K562 (cell line): ENCODE results near the gene TEX264. TPM values are rescaled to one million over a fixed set of nuclear protein-coding genes. Genes with fewer than 3 reads are reported as not detected.

Source experiments
- ATAC-seq: fragments of 200-7000 bp; cut with Tn5 transposase; 3 replicates; pipeline ENCODE4 v1.9.1; 2020; ENCODE audit warnings: moderate library complexity
- BruUV-seq: library from RNA; stranded (reverse); fragments of 400-500 nt; replicated peaks from 2 replicates; lab custom pipeline; 2021; lab: Mats Ljungman, UMichigan
- CTCF ChIA-PET: fragments of 300-600 bp; formaldehyde crosslinking; extraction: SDS; loops from one replicate; lab custom pipeline; 2021; ENCODE audit warnings: low intra/inter-chr PET ratio; lab: Yijun Ruan, JAX
- POLR2A ChIA-PET: fragments of 300-600, 350-650 bp; sonication (Branson Sonifier 250); formaldehyde crosslinking; extraction: SDS; loops from one replicate; lab custom pipeline; 2021; ENCODE audit warnings: antibody characterized with exemption, inconsistent platforms; lab: Yijun Ruan, JAX
- DNase-seq, 4 experiments: peaks; one replicate each; pipeline versions ENCODE4 v3.0.0 to v3.0.0-alpha.2; 2011 to 2018; ENCODE audit warnings: low spot score in 3 of 4, mixed read lengths in 3 of 4; ENCODE audit errors: extremely low read depth in 1 of 4
- FAIRE-seq: peaks from 2 replicates; lab custom pipeline; 2011; peaks lifted over from hg19 to GRCh38; lab: Jason Lieb, UNC
- H2AFZ ChIP-seq: 2 replicates; pipeline ENCODE4 v1.6.0; 2011; ENCODE audit warnings: low read depth, low read length, control low read depth, inconsistent platforms
- H3K27ac ChIP-seq: fragments of 200-600 bp; 3 replicates; pipeline ENCODE4 v1.8.0; 2011; ENCODE audit warnings: low read depth, mild to moderate bottlenecking, control low read depth, inconsistent platforms, low read length, moderate library complexity, mixed read lengths; ENCODE audit errors: extremely low read depth
- H3K27me3 ChIP-seq, 2 experiments: fragments of 300-600 bp in 1 of 2; 2 replicates in 1 of 2; 3 replicates in 1 of 2; pipeline versions ENCODE4 v1.6.0 to v1.8.0; 2011; ENCODE audit warnings: inconsistent platforms in 2 of 2, low read length in 2 of 2, mild to moderate bottlenecking in 1 of 2, mixed read lengths in 1 of 2, moderate library complexity in 1 of 2; ENCODE audit not compliant: control insufficient read depth in 2 of 2, insufficient read depth in 2 of 2
- H3K36me3 ChIP-seq: fragments of 300-600 bp; 3 replicates; pipeline ENCODE4 v1.8.0; 2011; ENCODE audit warnings: mild to moderate bottlenecking, low read length, inconsistent platforms; ENCODE audit not compliant: control insufficient read depth, insufficient read depth
- H3K4me1 ChIP-seq, 2 experiments: fragments of 200-600 bp in 1 of 2; replicated peaks in 1 of 2; 2 replicates in 1 of 2; 3 replicates in 1 of 2; pipeline versions ENCODE4 v1.5.1 to v1.8.0; 2011; ENCODE audit warnings: inconsistent platforms in 2 of 2, low read length in 2 of 2, mild to moderate bottlenecking in 1 of 2, mixed read lengths in 1 of 2, moderate library complexity in 1 of 2; ENCODE audit not compliant: control insufficient read depth in 2 of 2, insufficient read depth in 2 of 2
- H3K4me2 ChIP-seq: 2 replicates; pipeline ENCODE4 v1.6.1; 2011; ENCODE audit warnings: low read length, control low read depth, inconsistent platforms, mixed read lengths; ENCODE audit not compliant: insufficient read depth
- H3K4me3 ChIP-seq: fragments of 200-600 bp; sonication (generic), shearing (Covaris generic); 2 replicates; pipeline ENCODE4 v1.5.1; 2016; ENCODE audit warnings: control low read depth, inconsistent platforms
- H3K79me2 ChIP-seq: fragments of 200-600 bp; 3 replicates; pipeline ENCODE4 v1.8.0; 2011; ENCODE audit warnings: low read length, inconsistent platforms; ENCODE audit not compliant: control insufficient read depth, insufficient read depth
- H3K9ac ChIP-seq, 2 experiments: 2 replicates each; pipeline versions ENCODE4 v1.6.0 to v1.6.1; 2011; ENCODE audit warnings: low read depth in 2 of 2, low read length in 2 of 2, control low read depth in 1 of 2, inconsistent platforms in 1 of 2, mild to moderate bottlenecking in 1 of 2, mixed read lengths in 1 of 2; ENCODE audit not compliant: insufficient read depth in 1 of 2
- H3K9me1 ChIP-seq: one replicate; pipeline ENCODE4 v1.6.0; 2011; ENCODE audit warnings: inconsistent platforms, mild to moderate bottlenecking, low read length, moderate library complexity; ENCODE audit not compliant: control insufficient read depth, insufficient read depth
- H3K9me3 ChIP-seq: replicated peaks from 2 replicates; pipeline ENCODE4 v1.5.1; 2011; ENCODE audit warnings: low read depth, low read length, inconsistent platforms; ENCODE audit not compliant: control insufficient read depth, insufficient read depth
- H4K20me1 ChIP-seq: replicated peaks from 2 replicates; pipeline ENCODE4 v1.6.1; 2011; ENCODE audit warnings: low read length, inconsistent platforms, mixed read lengths; ENCODE audit not compliant: control insufficient read depth, insufficient read depth
- ARNT ChIP-seq, 2 experiments: fragments of 450-650 bp; IDR thresholded peaks; 2 replicates each; pipeline ENCODE4 v1.6.1; 2016; ENCODE audit warnings: mild to moderate bottlenecking in 1 of 2
- CC2D1A ChIP-seq: fragments of 450-650 bp; IDR thresholded peaks from 2 replicates; pipeline ENCODE4 v1.6.1; 2017; ENCODE audit warnings: mild to moderate bottlenecking
- CCNT2 ChIP-seq: IDR thresholded peaks from 2 replicates; pipeline ENCODE4 v1.6.1; 2011; ENCODE audit warnings: borderline replicate concordance, low read depth, mild to moderate bottlenecking, moderate library complexity, mixed read lengths, low read length; ENCODE audit not compliant: insufficient read length; ENCODE audit errors: extremely low read depth
- CREB3L1 ChIP-seq: fragments of 450-650 bp; IDR thresholded peaks from 2 replicates; pipeline ENCODE4 v1.6.1; 2014; ENCODE audit warnings: low read depth, mild to moderate bottlenecking, moderate library complexity, borderline replicate concordance
- FOXJ2 ChIP-seq: fragments of 200-800 bp; sonication (Bioruptor generic); IDR thresholded peaks from 2 replicates; pipeline ENCODE4 v1.6.1; 2016; ENCODE audit warnings: missing genetic modification characterization, missing compliant biosample characterization
- RBFOX2 ChIP-seq: fragments of 200-400 bp; formaldehyde crosslinking; IDR thresholded peaks from 2 replicates; pipeline ENCODE4 v1.6.1; 2017; ENCODE audit warnings: low read depth, mild to moderate bottlenecking, low read length, moderate library complexity
- ZNF175 ChIP-seq: fragments of 200-800 bp; sonication (Bioruptor generic); IDR thresholded peaks from 2 replicates; pipeline ENCODE4 v1.6.1; 2016; ENCODE audit warnings: low read depth, mild to moderate bottlenecking, missing genetic modification characterization, missing compliant biosample characterization
- WGBS: fragments of 100-300 bp; shearing (Covaris generic); methylation state at CpG from one replicate; pipeline ENCODE4 v1.1.6; 2016; ENCODE audit warnings: low coverage, mixed read lengths; ENCODE audit not compliant: insufficient coverage; ENCODE audit errors: missing lambda C conversion rate; 5-methylcytosine and 5-hydroxymethylcytosine counted together
- in situ Hi-C: fragments of 300-500 bp; cut with MboI; formaldehyde crosslinking; loops from 4 replicates; pipeline ENCODE4 v1.15.0; 2018; ENCODE audit warnings: inconsistent platforms, mixed read lengths
- intact Hi-C: fragments of 100-400 bp; cut with micrococcal nuclease; formaldehyde crosslinking; loops from 2 replicates; pipeline ENCODE4 v1.14.2; 2022
- polyA plus RNA-seq, 8 experiments: library from polyadenylated mRNA; depleted of rRNA in 4 of 8; stranded (reverse) in 5 of 8; unstranded in 3 of 8; fragments of >200 nt; fragmentation: Nextera tagmentation in 2 of 8; fragmentation: Illumina TruSeq in 1 of 8; extraction: Ambion mirVana in 2 of 8; extraction: Trizol in 1 of 8; gene quantifications; 2 replicates each; pipeline versions ENCODE4 v1.2.1 to v1.2.3, GENCODE V29; 2011 to 2014; ENCODE audit warnings: inconsistent platforms in 1 of 8, missing spikeins in 1 of 8
- total RNA-seq, 7 experiments: library from RNA; depleted of rRNA in 6 of 7; stranded (reverse); fragments of >200 nt in 6 of 7; fragmentation: Illumina TruSeq in 2 of 7; extraction: Trizol in 2 of 7; gene quantifications; 2 replicates each; pipeline versions ENCODE4 v1.2.1 to v1.2.3, GENCODE V29; 2011 to 2021; ENCODE audit warnings: low replicate concordance in 1 of 7
- TF ChIP-seq, protein P1 (sequence below), 3 experiments: fragments of 200-800 bp in 1 of 3; sonication (Bioruptor generic) in 1 of 3; sonication (generic) in 1 of 3; formaldehyde crosslinking in 1 of 3; IDR thresholded peaks; 2 replicates each; pipeline versions ENCODE4 v1.6.1 to v1.8.0; 2016 to 2022; ENCODE audit warnings: mild to moderate bottlenecking in 2 of 3, missing compliant biosample characterization in 2 of 3, missing genetic modification characterization in 2 of 3, missing genetic modification reagents in 1 of 3

The TEX264 gene
- total and polyA plus RNA-seq, 9 of the 15 experiments (the other 6 are each of a cell fraction or from before 2014, with no cell fraction given): 4.1 to 47.0 (median 31.0) TPM

DNA sequence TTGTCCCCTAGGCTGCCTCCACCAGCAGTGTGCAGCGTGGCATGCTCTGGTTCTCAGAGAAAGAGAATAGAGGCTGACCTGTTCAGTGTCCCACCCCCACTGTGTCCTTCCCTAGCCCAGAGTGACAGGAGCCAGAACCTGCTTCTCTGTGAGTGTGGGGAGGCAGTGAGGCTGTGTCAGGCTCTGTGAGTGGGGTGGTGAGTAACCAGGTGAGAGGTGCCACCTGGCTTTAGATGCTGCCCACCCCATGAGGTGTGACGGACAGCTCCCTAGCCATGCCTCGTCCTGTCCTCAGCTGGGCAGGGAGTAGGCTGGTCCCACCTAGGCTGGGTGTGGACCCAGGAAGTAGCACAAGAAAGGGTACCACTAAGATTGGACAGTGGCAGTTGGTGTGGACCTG lies 6.3 kb downstream of the TEX264 start:
- no TSS peak for BruUV-seq
- H3K27ac ChIP-seq: no peak overlapping the region
- no peak for DNase-seq
- H3K36me3 ChIP-seq: peaks cover 15% of the 10 kb centered on the region; the same call in 2 of the 3 replicates
- ATAC-seq: no peak
- peaks cover 5% of the 10 kb centered on the region; the same call in 2 of the 3 replicates for H3K79me2 ChIP-seq
- H3K9ac ChIP-seq: no peak overlapping the region
- no peak overlapping the region for H3K4me2 ChIP-seq
- intact Hi-C loops (no loop called here), in situ Hi-C loops (loop anchor here (25.0 kb wide), 1 partner anchor 1040 kb away; no protein-coding TSS in a partner anchor)
- no peaks in the 10 kb centered on the region for H3K9me1 ChIP-seq
- TF ChIP-seq FOXJ2 (tag) (no peak), ZNF175 (CRISPR knock-in tag) (no peak), RBFOX2 (0 out of 2 replicates have a peak, but pooled peaks have one; percentile 20), CREB3L1 (no peak), ARNT (IDR thresholded peaks at IDR 0.05) (no peak), CC2D1A (no peak), CCNT2 (no peak)
- TF ChIP-seq, protein P1, sequence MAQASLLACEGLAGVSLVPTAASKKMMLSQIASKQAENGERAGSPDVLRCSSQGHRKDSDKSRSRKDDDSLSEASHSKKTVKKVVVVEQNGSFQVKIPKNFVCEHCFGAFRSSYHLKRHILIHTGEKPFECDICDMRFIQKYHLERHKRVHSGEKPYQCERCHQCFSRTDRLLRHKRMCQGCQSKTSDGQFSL (CRISPR knock-in tag; IDR thresholded peaks at IDR 0.05): no peak
- TF ChIP-seq, protein P1 (tag; IDR thresholded peaks at IDR 0.05): no peak
- CTCF ChIA-PET: no interaction called here
- H3K27me3 ChIP-seq: no peaks in the 10 kb centered on the region
- 83% methylated on average over 2 of the region's 3 CpGs for WGBS
- H2AFZ ChIP-seq: no peak overlapping the region
- no peak overlapping the region for H3K4me3 ChIP-seq
- peaks cover 6% of the 10 kb centered on the region; the same call in 1 of the 2 replicates for H4K20me1 ChIP-seq
- H3K4me1 ChIP-seq: peaks cover 7 to 9% of the 10 kb centered on the region in 2 experiments; a peak in 4 of 5 replicates
- no peaks in the 10 kb centered on the region for H3K9me3 ChIP-seq
- no peak for FAIRE-seq
- POLR2A ChIA-PET: interaction anchor here (1.2 kb wide), 1 partner anchor 79 kb away, joined by 3 read pairs; no protein-coding TSS in a partner anchor
